ENCODE results near the gene LTV1. TPM values are rescaled to one million over a fixed set of nuclear protein-coding genes. Genes with fewer than 3 reads are reported as not detected.
A peak's percentile ranks its signal among the peaks of the same experiment; 100 is the strongest.

The LTV1 gene
- total and polyA plus RNA-seq, 9 of the 15 experiments (the other 6 are each of a cell fraction or from before 2014, with no cell fraction given): 57.9 to 162 (median 119) TPM

- TF ChIP-seq ARID3A (IDR thresholded peaks at IDR 0.05; ENCODE audit: borderline replicate concordance, low read depth, low read length) (peak; percentile 97; the same call in 1 of the 2 replicates), EP400 (IDR thresholded peaks at IDR 0.05) (peak; percentile 20; the same call in 1 of the 2 replicates), ZNF589 (CRISPR knock-in tag; IDR thresholded peaks at IDR 0.05; ENCODE audit: low read depth) (peak; percentile 57; the same call in 1 of the 2 replicates), MYNN (IDR thresholded peaks at IDR 0.05) (no peak), MYNN (CRISPR knock-in tag; IDR thresholded peaks at IDR 0.05) (no peak), THAP12 (CRISPR knock-in tag; IDR thresholded peaks at IDR 0.05) (no peak), TAF1 (IDR thresholded peaks at IDR 0.05; ENCODE audit: control insufficient read depth, extremely low read depth, insufficient read depth, low read length, severe bottlenecking) (no peak), DMBX1 (CRISPR knock-in tag; IDR thresholded peaks at IDR 0.05; ENCODE audit: borderline replicate concordance) (peak; percentile 48; the same call in 1 of the 2 replicates), ZNF766 (CRISPR knock-in tag; conservative IDR thresholded peaks at IDR 0.05) (no peak), MEF2D (tag; conservative IDR thresholded peaks at IDR 0.05; ENCODE audit: low read depth) (0 out of 2 replicates have a peak, but pooled peaks have one; percentile 52), AFF4 (CRISPR knock-in tag; IDR thresholded peaks at IDR 0.05) (no peak), SMAD4 (CRISPR knock-in tag; conservative IDR thresholded peaks at IDR 0.05) (0 out of 2 replicates have a peak, but pooled peaks have one; percentile 53), GTF2E2 (tag; IDR thresholded peaks at IDR 0.05) (no peak)
- TF ChIP-seq, protein P1, sequence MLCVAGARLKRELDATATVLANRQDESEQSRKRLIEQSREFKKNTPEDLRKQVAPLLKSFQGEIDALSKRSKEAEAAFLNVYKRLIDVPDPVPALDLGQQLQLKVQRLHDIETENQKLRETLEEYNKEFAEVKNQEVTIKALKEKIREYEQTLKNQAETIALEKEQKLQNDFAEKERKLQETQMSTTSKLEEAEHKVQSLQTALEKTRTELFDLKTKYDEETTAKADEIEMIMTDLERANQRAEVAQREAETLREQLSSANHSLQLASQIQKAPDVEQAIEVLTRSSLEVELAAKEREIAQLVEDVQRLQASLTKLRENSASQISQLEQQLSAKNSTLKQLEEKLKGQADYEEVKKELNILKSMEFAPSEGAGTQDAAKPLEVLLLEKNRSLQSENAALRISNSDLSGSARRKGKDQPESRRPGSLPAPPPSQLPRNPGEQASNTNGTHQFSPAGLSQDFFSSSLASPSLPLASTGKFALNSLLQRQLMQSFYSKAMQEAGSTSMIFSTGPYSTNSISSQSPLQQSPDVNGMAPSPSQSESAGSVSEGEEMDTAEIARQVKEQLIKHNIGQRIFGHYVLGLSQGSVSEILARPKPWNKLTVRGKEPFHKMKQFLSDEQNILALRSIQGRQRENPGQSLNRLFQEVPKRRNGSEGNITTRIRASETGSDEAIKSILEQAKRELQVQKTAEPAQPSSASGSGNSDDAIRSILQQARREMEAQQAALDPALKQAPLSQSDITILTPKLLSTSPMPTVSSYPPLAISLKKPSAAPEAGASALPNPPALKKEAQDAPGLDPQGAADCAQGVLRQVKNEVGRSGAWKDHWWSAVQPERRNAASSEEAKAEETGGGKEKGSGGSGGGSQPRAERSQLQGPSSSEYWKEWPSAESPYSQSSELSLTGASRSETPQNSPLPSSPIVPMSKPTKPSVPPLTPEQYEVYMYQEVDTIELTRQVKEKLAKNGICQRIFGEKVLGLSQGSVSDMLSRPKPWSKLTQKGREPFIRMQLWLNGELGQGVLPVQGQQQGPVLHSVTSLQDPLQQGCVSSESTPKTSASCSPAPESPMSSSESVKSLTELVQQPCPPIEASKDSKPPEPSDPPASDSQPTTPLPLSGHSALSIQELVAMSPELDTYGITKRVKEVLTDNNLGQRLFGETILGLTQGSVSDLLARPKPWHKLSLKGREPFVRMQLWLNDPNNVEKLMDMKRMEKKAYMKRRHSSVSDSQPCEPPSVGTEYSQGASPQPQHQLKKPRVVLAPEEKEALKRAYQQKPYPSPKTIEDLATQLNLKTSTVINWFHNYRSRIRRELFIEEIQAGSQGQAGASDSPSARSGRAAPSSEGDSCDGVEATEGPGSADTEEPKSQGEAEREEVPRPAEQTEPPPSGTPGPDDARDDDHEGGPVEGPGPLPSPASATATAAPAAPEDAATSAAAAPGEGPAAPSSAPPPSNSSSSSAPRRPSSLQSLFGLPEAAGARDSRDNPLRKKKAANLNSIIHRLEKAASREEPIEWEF (CRISPR knock-in tag; IDR thresholded peaks at IDR 0.05): peak; percentile 13
These were observed 38.3 kb upstream of the LTV1 start (continued) for GRCh38 chr6:143804835-143805239.
